ENCODE results near the gene DNAJA1. TPM values are rescaled to one million over a fixed set of nuclear protein-coding genes. Genes with fewer than 3 reads are reported as not detected.
"Not testable (repeated sequence)": the region's sequence is repeated elsewhere in the genome, so short reads cannot be mapped to it uniquely, and the experiment has no call there.

DNAJA1 gene
- polyA plus RNA-seq, 1 donor (not counting 4 experiments of a cell fraction or from before 2014, with no cell fraction given): 169 TPM

GRCh38 chr9:33082128-33082527 is 57.1 kb downstream of the DNAJA1 start:
- no peak overlapping the region for H2AFZ ChIP-seq (ENCODE audit: control insufficient read depth, low read length)
- DNase-seq (ENCODE audit: low read depth, low spot score): no peak
- FAIRE-seq: no peak

GRCh38 chr9:33082538-33083326 is 57.7 kb downstream of the DNAJA1 start:
- Histone ChIP-seq H3K9me3 (ENCODE audit: control insufficient read depth, low read depth, low read length) (no peaks in the 10 kb centered on the region), H4K20me1 (ENCODE audit: control insufficient read depth, extremely low read depth, insufficient read depth, low read length) (no peaks in the 10 kb centered on the region), H3K27ac (ENCODE audit: control insufficient read depth, insufficient read depth, low read length) (no peak overlapping the region), H3K4me3 (ENCODE audit: control insufficient read depth in 2 of 3, extremely low read depth in 1 of 3, insufficient read depth in 2 of 3, low read depth in 1 of 3, low read length in 3 of 3) (no peak overlapping the region), H3K27me3 (ENCODE audit: control insufficient read depth, extremely low read depth, insufficient read depth, low read length) (no peaks in the 10 kb centered on the region), H3K4me1 (ENCODE audit: control insufficient read depth, extremely low read depth, insufficient read depth, low read length) (peaks cover 15% of the 10 kb centered on the region), H2AFZ (ENCODE audit: control insufficient read depth, low read length) (no peak overlapping the region), H3K9ac (ENCODE audit: control insufficient read depth, extremely low read depth, insufficient read depth, low read length) (no peak overlapping the region), H3K79me2 (ENCODE audit: control insufficient read depth, insufficient read depth, low read length) (no peaks in the 10 kb centered on the region), H3K36me3 (ENCODE audit: control insufficient read depth in 2 of 2, extremely low read depth in 1 of 2, insufficient read depth in 2 of 2, low read length in 2 of 2) (no peaks in the 10 kb centered on the region), H3K9me1 (ENCODE audit: control insufficient read depth, extremely low read depth, insufficient read depth, low read length) (no peaks in the 10 kb centered on the region), H3K4me2 (ENCODE audit: control insufficient read depth, extremely low read depth, insufficient read depth, low read depth, low read length) (no peak overlapping the region)
- TF ChIP-seq CTCF (optimal IDR thresholded peaks at IDR 0.05 in 1 of 3, IDR thresholded peaks at IDR 0.05 in 1 of 3, conservative IDR thresholded peaks at IDR 0.05 in 1 of 3; ENCODE audit: extremely low read depth in 1 of 3, insufficient read depth in 2 of 3, low read length in 3 of 3) (no peak), EZH2 (IDR thresholded peaks at IDR 0.05; ENCODE audit: low read length) (no peak)
- DNase-seq (ENCODE audit: low read depth, low spot score): no peak
- dilution Hi-C loops (cut with MboI; ENCODE audit: extremely low pct_ligation_motif_present, low sequenced_read_pairs): no loop called here
- FAIRE-seq: no peak

More at GRCh38 chr9:33082128-33082527, 57.1 kb downstream of the DNAJA1 start:
- peaks cover 15% of the 10 kb centered on the region for H3K4me1 ChIP-seq (ENCODE audit: control insufficient read depth, extremely low read depth, insufficient read depth, low read length)
- no peaks in the 10 kb centered on the region for H4K20me1 ChIP-seq (ENCODE audit: control insufficient read depth, extremely low read depth, insufficient read depth, low read length)
- no peak overlapping the region for H3K27ac ChIP-seq (ENCODE audit: control insufficient read depth, insufficient read depth, low read length)
- H3K4me2 ChIP-seq (ENCODE audit: control insufficient read depth, extremely low read depth, insufficient read depth, low read depth, low read length): no peak overlapping the region
- H3K4me3 ChIP-seq (ENCODE audit: control insufficient read depth in 2 of 3, extremely low read depth in 1 of 3, insufficient read depth in 2 of 3, low read depth in 1 of 3, low read length in 3 of 3): no peak overlapping the region
- H3K27me3 ChIP-seq (ENCODE audit: control insufficient read depth, extremely low read depth, insufficient read depth, low read length): no peaks in the 10 kb centered on the region
- TF ChIP-seq CTCF (optimal IDR thresholded peaks at IDR 0.05 in 1 of 3, IDR thresholded peaks at IDR 0.05 in 1 of 3, conservative IDR thresholded peaks at IDR 0.05 in 1 of 3; ENCODE audit: extremely low read depth in 1 of 3, insufficient read depth in 2 of 3, low read length in 3 of 3) (no peak), EZH2 (IDR thresholded peaks at IDR 0.05; ENCODE audit: low read length) (no peak)
- H3K9ac ChIP-seq (ENCODE audit: control insufficient read depth, extremely low read depth, insufficient read depth, low read length): no peak overlapping the region
- H3K9me3 ChIP-seq (ENCODE audit: control insufficient read depth, low read depth, low read length): no peaks in the 10 kb centered on the region
- no peaks in the 10 kb centered on the region for H3K79me2 ChIP-seq (ENCODE audit: control insufficient read depth, insufficient read depth, low read length)
- dilution Hi-C loops (cut with MboI; ENCODE audit: extremely low pct_ligation_motif_present, low sequenced_read_pairs): no loop called here
- H3K9me1 ChIP-seq (ENCODE audit: control insufficient read depth, extremely low read depth, insufficient read depth, low read length): no peaks in the 10 kb centered on the region
- H3K36me3 ChIP-seq (ENCODE audit: control insufficient read depth in 2 of 2, extremely low read depth in 1 of 2, insufficient read depth in 2 of 2, low read length in 2 of 2): no peaks in the 10 kb centered on the region

GRCh38 chr9:33085672-33086071 is 60.6 kb downstream of the DNAJA1 start:
- H3K9ac ChIP-seq (ENCODE audit: control insufficient read depth, extremely low read depth, insufficient read depth, low read length); dilution Hi-C loops (cut with MboI; ENCODE audit: extremely low pct_ligation_motif_present, low sequenced_read_pairs); FAIRE-seq: not testable (repeated sequence)

More at GRCh38 chr9:33085672-33086071, 60.6 kb downstream of the DNAJA1 start:
- DNase-seq (ENCODE audit: low read depth, low spot score); H3K4me3 ChIP-seq (ENCODE audit: control insufficient read depth in 2 of 3, extremely low read depth in 1 of 3, insufficient read depth in 2 of 3, low read depth in 1 of 3, low read length in 3 of 3); H3K79me2 ChIP-seq (ENCODE audit: control insufficient read depth, insufficient read depth, low read length); H2AFZ ChIP-seq (ENCODE audit: control insufficient read depth, low read length); H3K9me3 ChIP-seq (ENCODE audit: control insufficient read depth, low read depth, low read length); H3K27ac ChIP-seq (ENCODE audit: control insufficient read depth, insufficient read depth, low read length); H4K20me1 ChIP-seq (ENCODE audit: control insufficient read depth, extremely low read depth, insufficient read depth, low read length); H3K9me1 ChIP-seq (ENCODE audit: control insufficient read depth, extremely low read depth, insufficient read depth, low read length); H3K27me3 ChIP-seq (ENCODE audit: control insufficient read depth, extremely low read depth, insufficient read depth, low read length); H3K4me2 ChIP-seq (ENCODE audit: control insufficient read depth, extremely low read depth, insufficient read depth, low read depth, low read length); H3K36me3 ChIP-seq (ENCODE audit: control insufficient read depth in 2 of 2, extremely low read depth in 1 of 2, insufficient read depth in 2 of 2, low read length in 2 of 2); H3K4me1 ChIP-seq (ENCODE audit: control insufficient read depth, extremely low read depth, insufficient read depth, low read length): not testable (repeated sequence)

Measured in keratinocyte (primary cell).